Measurements from ENCODE around the gene PTPN4.

- TF ChIP-seq CTCF (IDR thresholded peaks at IDR 0.05) (no peak), POLR2A (IDR thresholded peaks at IDR 0.05) (no peak)
These were observed 29.0 kb downstream of the PTPN4 start for GRCh38 chr2:119788752-119789151.

Data from esophagus squamous epithelium (tissue), 4 donors.